GM18870 (cell line): Measurements from ENCODE around the gene NAV1.
"Not testable (repeated sequence)": the region's sequence is repeated elsewhere in the genome, so short reads cannot be mapped to it uniquely, and the experiment has no call there.

Experiments
- ATAC-seq: cut with Tn5 transposase; IDR thresholded peaks from one replicate; pipeline ENCODE4 v1.9.1; 2021; ENCODE audit warnings: moderate library complexity; ENCODE audit not compliant: unreplicated experiment

The NAV1 gene

DNA sequence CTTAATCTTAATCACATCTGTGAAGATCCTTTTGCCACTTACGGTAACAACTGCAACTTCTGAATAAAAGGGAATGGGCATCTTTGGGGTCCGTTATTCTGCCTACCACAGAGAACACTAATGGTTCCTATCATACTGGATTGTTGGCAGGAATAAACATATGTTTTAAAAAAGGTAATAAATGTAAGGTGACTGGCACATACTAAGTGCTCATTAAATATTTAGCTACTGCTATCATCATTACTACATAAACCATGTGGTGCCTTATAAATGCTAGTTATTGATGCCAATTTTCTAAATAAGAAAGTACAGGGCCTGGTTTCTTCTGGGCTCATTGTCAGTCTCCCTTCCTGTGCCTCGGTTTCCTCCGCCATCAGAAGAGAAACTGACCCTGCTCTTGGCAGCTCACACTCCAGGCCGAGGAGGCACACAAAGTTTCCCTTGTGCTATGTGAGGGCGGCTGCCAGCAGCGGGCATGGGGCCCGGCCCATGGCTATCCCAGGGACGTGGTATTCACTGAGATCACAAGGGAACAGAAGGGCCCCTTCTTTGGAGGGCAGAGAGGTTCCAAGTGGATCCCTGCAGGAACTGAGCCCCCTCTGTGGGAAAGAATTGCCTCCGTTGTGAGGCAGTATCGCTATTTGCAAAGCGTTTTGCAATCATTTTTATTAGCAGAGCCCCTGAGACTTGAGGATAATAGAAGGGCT, 26.2 kb downstream of the NAV1 start:
- ATAC-seq: no peak

DNA sequence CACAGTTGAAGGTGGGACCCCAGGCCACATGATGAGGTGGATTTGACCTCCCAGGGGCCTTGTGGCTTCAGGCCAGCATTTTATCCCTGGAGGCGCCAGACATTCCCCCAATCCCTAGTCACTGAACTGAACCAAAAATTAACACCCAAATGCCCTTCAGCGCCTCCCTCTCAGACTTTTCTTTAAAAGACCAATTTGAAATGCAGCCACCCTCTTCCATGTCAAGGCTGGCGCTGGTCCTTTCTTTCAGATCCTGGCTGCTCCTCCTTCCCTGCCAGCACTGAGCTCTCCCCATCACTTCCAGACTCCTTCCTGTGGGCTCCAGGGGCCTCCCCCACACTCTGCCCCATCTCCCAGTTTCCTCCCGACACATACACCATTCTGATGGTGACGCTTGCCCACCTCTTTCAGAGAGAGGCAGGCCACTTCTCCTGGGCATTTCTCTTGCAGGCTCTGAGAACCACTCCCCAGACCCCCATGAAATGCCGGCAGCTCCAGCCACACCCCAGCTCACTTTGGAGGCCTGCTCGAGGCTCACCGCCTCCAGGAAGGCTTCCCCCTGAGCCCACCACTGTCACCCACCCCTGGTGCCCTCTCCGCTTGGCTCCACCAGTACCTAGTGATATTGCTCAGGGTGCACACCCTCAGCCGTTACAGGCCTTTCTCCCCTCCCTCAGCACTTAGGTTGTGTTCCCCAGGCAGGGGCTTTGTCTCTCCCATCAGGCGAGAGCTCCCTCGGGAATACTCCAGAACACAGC, 27.0 kb downstream of the NAV1 start:
- no peak for ATAC-seq

DNA sequence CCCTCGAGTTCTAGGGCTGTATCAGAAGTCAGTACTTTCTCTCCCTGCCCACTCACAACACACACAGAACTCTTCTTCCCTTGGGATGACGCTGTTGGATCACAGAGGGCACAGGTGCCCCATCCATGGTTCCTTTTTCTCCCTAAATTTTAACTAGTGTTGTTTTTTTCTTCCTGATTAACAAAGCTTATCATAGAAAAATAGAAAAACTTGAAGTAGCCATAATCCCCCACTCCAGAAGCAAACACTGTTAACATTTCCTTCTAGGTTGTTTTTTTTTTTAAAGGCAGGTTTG, 27.5 kb downstream of the NAV1 start:
- ATAC-seq: no peak

DNA sequence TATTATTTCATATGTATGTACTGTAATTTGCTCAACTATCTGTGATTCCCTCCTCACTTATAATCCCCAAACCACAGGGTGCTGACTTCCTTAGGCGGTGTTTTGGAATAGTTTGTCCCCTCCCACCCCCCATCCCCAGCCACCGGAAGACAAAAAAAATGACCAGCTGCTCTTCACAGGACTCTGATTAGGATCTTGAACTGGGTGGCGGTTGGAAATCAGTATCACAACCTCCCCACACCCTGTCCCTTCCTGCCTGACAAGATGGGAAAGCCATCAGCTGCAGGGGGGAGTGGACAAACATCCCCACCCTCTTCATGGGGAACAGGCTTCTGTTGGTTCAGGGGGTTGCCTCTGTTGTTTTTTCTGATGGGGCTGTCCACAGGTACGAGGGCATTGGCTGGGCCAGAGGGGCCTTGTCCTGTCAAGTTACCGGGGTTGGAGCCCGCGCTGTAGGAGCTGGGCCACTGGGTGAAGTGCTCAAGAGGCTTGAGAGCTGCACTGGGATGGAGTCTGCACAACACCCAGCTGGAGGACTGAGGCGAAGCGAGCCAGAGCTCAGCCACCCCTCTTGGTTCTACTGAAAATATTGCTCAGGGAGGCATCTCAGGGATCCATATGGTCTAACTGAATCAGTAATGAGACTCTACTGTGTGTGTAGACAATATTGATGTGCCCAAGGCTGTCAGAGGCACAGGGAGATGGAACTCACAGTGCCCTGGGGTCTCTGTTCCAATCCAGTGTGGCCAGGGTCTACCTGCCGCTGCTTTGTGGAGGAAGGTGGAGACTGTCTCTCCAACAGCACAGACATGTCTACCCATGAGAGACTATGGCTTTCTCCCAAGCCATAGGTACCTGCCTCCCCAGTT, 28.2 kb downstream of the NAV1 start:
- ATAC-seq: no peak

DNA sequence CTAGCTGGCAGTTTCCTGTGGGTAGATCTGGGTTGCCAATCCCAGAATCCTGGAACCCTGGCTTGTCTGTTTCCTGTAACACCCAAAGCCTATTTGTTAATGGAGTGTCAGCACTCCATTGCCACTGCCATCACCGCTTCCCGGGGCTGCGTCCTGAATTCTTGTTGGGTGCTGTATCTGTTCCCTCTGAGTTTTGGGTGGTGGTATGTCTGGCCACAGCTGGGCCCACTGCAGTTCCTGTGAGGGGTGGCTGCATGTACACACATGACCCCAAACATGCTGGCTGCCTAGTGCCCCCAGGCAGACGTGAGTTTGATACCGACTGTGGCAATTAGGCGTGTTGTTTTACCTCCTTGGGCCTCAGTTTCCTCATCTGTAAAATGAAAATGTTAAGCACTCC, 29.3 kb downstream of the NAV1 start:
- no peak for ATAC-seq

DNA sequence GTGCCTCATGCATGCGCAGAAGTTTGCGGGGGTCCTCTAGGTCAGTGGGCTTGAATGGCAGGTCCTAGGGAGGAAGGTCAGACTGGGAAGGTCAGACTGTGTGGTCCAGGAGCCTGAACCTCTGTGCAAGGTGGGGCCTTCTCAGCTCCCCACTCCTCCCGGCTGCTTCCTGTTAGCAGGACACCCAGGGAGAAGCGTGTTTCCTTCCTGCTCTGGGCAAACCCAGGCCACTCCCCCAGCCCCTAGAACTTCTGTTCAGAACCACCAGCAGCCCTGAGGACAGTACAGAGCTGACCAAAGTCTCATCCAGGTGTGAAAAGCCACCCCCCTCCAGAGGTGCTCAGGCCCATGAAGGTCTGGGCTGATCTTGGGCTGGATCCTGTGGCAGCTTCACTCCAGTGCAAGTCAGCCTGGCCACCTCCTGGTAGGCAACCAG, 29.9 kb downstream of the NAV1 start:
- ATAC-seq: no peak

DNA sequence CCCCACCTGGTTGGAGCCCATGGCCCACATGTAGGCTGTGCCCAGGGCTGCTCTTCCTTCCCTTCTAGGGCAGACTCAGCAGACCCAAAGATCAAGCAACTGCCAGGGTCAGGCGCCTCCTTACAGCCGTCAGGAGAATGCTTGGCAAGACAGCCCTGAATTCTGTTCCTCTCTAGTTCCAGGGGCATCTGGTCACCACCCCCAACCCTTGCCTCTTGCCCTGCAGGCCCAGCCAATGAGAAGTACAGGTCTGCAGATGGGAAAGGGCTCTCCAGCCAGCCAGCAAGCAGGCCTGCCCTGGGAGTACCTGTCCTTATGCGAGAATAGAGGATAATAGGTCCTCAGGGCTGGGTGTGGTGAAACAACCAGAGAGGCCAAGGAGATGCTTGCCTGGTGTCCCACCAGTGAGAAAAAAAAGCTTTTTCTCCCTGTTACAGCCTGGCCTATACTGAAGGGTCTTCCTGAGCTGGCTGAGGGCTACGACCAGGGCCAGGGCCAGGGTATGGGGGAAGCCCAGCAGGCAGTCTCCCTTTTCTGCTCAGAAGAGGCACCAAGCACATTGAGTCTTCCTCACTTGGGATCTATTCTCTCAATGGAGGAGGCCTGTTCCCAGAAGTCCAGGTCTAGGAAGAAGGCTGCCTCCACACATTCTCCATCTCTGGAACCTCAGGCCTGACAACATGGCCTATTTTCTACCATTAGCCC, 31.4 kb downstream of the NAV1 start:
- no peak for ATAC-seq

DNA sequence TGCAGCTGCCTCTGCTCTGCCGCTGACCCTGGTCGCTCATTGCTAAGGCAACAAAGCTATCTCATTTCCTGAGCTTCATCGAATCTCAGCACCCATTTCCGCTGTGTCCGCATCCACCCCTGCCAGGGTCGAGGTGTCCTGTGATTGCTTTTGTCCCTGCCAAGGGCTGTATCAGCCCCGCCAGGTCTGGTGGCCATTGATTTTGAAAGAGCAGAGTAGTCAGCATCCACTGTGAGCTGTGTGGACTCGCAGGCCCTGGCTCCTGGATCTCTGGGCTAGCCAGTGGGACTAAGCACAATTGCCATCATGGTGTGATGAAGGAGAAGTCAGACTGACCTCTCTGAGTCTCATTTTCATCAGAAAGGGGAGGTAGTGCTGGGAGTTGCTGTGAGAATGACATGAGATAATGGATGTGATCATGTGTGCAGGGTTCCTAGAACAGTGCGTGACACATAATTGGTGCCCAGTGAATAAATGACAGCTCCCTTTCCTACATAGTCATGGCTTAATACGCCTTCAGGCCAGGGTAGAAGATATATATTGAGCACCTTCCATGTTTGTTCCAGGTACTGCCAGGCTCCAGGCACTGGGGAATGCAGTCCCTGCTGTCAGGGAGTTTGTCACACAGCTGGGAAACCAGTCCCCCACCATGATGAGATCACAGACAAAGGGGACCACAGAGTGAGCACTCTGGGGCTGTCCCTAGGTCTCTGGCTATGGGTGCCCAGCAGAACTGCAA, 32.1 kb downstream of the NAV1 start:
- ATAC-seq: no peak

DNA sequence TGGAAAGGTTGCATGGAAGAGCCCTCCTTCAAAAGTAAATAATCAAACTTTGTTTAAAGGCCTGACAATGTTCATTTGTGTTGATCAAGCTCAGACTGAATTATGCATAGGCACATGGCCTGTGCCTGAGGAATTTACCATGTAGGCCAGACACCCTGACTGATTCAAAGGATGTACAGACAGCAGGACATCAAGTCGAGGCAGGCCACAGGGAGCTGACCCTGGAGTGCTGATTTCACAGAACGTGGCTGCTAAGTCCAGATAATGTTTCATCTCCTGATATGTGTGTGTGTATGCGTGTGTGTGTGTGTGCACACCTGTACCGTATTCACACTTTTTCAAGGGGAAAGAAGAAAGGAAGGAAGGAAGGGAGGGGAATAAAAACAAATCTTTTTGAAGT, 34.1 kb downstream of the NAV1 start:
- no peak for ATAC-seq

DNA sequence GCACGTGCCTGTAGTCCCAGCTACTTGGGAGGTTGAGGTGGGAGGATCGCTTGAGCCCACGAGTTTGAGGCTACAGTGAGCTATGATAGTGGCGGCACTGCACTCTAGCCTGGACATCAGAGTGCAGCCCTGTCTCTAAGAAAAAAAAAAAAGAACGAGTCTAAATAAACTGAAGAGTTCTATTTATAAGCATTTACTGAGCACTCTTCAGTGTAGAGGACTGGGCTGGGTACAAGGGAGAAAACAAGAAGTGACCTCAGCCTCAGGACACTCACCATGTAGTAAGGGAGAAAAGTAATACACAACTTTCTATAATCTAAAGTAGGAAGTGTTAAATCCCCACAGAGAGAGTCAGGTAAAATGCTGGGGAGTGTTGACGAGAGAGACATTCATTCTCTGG, 35.0 kb downstream of the NAV1 start:
- ATAC-seq: no peak

DNA sequence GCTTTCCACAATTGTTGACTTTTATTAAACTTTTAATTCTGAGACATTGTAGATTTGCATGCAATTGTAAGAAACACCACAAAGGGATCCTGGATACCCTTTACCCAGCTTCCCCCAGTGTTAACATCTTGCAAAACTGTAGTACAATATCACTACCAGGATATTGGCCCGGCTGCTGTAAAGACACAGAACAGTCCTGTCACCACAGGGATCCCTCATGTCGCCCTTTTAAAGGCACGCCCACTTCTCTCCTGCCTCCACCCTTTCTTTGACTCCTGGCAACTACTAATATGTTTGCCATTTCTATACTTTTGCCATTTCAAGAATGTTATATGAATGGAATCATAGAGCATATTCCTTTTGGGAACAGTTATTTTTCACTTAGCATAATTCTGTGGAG, 37.0 kb downstream of the NAV1 start:
- no peak for ATAC-seq

DNA sequence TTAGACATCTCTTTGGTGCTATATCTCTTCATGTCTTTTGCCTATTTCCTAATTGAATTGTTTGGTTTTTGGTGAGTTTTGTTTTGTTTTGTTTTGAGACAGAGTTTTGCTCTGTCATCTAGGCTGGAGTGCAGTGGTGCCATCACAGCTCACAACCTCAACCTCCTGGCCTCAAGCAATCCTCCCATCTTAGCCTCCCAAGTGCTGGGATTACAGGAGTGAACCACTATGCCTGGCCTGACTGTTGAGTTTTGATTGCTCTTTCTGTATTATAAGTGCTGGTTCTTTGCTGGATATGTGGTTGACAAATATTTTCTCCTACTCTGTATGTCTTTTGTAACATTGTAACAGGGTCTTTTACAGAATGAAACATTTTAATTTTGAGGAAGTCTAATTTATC, 38.0 kb downstream of the NAV1 start:
- no peak for ATAC-seq

DNA sequence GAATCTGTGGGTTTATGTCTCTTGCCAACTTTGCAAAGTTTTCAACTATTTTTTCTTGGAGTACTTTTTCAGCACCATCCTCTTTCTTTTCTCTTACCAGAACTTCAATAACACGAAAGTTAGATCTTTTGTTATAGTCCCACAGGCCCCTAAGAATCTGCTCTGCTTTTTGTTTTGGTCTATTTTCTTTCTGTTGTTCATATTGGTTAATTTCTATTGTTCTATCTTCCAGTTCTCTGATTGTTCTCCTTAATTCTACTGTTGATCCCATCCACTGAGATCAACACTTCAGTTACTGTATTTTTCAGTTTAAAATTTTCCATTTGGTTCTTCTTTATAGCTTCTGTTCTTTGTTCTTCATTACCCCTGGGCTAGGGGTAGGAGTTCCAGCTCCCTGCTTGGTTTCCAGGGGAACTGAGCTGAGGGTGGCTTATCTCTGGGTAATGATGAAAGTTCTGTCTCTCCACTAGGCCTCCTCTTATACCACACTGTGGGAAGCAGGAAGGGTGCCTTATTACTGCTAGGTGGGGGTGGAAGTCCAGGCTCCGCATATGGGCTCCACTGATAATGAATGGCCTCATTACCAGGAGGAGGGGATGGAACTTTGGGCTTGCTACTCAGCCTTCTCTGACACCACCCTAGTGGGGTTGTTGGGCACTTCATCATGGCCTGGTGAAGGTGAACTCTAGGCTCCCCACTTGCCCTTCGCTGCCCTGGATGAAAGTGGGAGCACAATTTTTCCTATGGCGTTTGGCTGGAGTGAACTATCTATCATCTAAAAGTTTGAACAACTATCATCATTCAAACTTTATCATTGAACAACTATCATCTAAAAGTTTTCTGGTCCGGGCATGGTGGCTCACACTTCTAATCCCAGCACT, 39.3 kb downstream of the NAV1 start:
- no peak for ATAC-seq

DNA sequence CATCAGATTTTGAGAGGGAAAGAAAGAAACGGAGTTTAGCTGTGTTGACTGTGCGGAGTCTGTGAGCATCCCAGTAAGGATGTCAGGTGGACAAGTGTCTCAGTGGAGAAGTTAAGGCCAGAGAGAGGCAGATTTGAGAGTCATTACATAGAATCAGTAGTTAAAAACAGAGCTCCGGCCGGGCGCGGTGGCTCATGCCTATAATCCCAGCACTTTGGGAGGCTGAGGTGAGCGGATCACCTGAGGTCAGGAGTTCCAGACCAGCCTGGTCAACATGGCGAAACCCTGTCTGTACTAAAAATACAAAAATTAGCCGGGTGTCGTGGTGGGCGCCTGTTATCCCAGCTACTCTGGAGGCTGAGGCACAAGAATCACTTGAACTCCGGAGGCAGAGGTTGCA, 42.4 kb downstream of the NAV1 start:
- not testable (repeated sequence) for ATAC-seq

DNA sequence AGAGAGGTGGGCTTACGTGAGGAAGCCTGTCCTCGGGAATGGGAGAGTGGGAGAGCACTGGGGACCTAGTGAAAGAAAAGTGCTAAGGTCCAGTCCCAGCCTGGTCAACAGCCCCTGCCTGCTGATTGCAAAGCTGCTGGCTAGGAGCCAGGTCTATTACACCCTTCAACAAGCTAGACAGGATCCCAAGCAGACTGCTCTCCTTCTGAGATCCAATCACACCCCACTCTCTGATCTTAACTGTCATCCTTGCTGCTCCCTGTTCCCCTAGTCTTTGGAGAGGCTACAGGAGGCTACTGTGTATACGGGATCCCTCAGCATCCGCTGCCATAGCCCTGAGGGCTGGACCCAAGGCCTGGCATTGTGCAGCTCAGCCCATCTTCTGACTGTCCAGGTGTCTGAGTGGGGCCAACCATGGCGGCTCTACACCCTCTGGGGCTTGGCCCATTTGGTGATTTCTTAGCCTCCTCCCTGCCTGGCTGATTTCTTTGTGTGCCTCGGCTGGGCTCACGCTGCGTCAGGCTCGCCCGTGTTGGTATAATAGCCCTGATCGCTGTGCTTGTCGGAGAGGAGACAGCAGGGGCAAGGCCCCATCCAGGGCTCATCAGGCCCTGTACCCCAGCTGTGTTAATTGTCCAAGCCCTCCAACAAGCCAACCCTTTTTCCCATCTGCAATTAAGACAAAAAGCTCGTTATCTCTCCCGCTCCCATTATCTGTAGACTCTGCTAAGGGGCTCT, 43.9 kb downstream of the NAV1 start:
- no peak for ATAC-seq

DNA sequence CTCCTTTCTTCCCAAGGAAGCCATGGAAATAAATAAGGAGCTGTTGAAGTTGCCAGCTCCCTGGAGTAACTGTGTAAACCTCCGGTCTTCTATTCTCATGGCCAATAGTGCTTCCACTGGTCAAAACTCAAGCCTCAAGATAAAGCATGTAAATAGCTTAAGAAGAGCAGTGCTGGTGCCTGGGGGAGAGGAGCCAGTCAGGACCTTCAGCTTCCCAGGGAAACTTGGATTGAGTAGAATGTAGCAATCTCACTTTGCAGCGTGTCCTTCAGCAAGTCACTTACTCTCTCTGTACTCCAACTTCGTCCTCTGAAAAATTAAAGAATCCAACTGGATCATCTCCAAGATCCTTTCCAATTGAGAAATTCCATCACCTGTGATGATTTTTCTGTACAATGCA, 44.7 kb downstream of the NAV1 start:
- no peak for ATAC-seq

DNA sequence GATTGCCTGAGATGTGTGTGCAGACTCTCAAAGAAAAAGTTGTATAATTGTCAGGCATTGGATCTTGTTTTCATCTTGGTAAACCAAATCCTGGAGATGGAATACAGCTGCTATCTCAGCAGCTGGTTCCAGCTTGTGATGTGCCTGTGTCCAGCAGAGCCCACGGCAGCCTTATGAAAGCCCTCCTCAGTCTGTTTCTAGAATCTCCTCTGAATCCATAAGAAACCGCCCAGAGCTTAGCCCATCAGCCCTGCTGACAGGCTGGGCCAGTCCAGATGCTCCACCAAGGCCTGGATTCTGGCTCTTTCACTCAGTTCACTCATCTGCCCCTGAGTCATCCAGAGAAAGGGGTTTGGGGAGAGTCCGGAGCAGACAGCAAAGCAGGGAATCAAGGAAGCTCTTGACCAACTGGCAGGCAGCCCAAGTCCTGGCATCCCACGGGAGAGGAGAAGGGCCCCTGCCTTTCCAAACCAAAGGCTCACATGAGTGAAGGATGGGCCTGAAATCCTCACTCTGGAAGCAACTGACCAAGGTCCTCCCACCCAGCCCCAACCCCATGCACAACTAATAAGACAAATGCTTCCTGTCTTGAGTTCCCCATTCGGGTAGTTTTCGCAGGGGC, 45.7 kb downstream of the NAV1 start:
- no peak for ATAC-seq

DNA sequence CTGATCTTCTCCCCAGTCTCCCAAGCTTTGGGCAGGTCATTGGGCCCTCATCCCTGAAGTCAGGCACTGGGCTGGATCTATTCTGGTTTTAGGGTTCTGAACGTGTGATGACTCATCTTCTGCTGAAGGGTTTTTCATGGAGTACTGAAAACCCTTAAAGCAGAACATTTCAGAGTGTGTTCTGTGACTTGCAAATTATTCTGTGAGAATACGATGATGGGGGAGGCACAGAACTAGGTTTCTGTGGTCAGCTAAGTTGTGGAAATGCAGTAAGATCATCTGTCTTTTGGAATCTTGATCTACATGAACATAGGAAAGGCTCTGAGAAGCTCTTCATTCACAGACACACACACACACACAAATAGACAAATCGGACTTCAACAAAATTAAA, 46.2 kb downstream of the NAV1 start:
- no peak for ATAC-seq

DNA sequence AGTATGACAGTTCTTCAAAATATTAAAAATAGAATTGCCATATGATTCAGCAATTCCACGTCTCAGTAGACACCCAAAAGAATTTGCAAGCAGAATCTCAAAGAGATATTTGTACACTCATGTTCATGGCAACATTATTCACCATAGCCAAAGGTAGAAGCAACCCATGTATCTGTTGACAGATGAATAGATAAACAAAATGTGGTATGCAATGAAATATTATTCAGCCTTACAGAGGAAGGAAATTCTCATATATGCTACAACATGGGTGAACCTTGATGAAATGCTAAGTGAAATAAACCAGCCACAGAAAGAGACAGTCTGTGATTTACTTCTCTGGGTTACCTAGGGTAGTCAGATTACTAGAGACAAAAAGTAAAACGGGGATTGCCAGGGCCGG, 47.0 kb downstream of the NAV1 start:
- ATAC-seq: no peak
